DMS 273 (cell line): ENCODE measurements around the gene NEK7.
"Not testable (repeated sequence)": the region's sequence is repeated elsewhere in the genome, so short reads cannot be mapped to it uniquely, and the experiment has no call there.

Experiments used
- DNase-seq: peaks from one replicate; lab custom pipeline; 2025; ENCODE audit not compliant: unreplicated experiment; lab: John Stamatoyannopoulos, UW

NEK7 gene

GRCh38 chr1:198280080-198280479, 123.3 kb downstream of the NEK7 start:
- no peak for DNase-seq

- DNase-seq, result no peak
These were observed 125.1 kb downstream of the NEK7 start for GRCh38 chr1:198281911-198282310.

- DNase-seq, result no peak
These were observed 126.4 kb downstream of the NEK7 start for GRCh38 chr1:198283222-198283621.

- DNase-seq, result no peak
These were observed 131.1 kb downstream of the NEK7 start for GRCh38 chr1:198287916-198288315.

- DNase-seq, result no peak
These were observed 133.4 kb downstream of the NEK7 start for GRCh38 chr1:198290089-198290683.

- no peak for DNase-seq
These were observed 134.2 kb downstream of the NEK7 start for GRCh38 chr1:198291036-198291435.

- no peak for DNase-seq
These were observed 135.1 kb downstream of the NEK7 start for GRCh38 chr1:198291924-198292323.

- DNase-seq, result no peak
These were observed 138.4 kb downstream of the NEK7 start for GRCh38 chr1:198295225-198295624.

GRCh38 chr1:198295971-198296370, 139.2 kb downstream of the NEK7 start:
- DNase-seq, result no peak

- no peak for DNase-seq
These were observed 140.5 kb downstream of the NEK7 start for GRCh38 chr1:198297281-198297680.

GRCh38 chr1:198298640-198299039, 141.8 kb downstream of the NEK7 start:
- no peak for DNase-seq

- no peak for DNase-seq
These were observed 143.7 kb downstream of the NEK7 start for GRCh38 chr1:198300451-198300850.

- DNase-seq, result no peak
These were observed 147.6 kb downstream of the NEK7 start for GRCh38 chr1:198304431-198304830.

GRCh38 chr1:198314817-198315216, 158.0 kb downstream of the NEK7 start:
- DNase-seq, result not testable (repeated sequence)

GRCh38 chr1:198315331-198315730, 158.5 kb downstream of the NEK7 start:
- not testable (repeated sequence) for DNase-seq

- DNase-seq, result no peak
These were observed 159.8 kb downstream of the NEK7 start for GRCh38 chr1:198316546-198317100.

GRCh38 chr1:198318085-198318484, 161.3 kb downstream of the NEK7 start:
- no peak for DNase-seq

- no peak for DNase-seq
These were observed 164.0 kb downstream of the NEK7 start for GRCh38 chr1:198320759-198321158.

- DNase-seq, result no peak
These were observed 169.4 kb downstream of the NEK7 start for GRCh38 chr1:198326232-198326631.

- DNase-seq, result no peak
These were observed 170.1 kb downstream of the NEK7 start for GRCh38 chr1:198326915-198327314.

- no peak for DNase-seq
These were observed 171.7 kb downstream of the NEK7 start for GRCh38 chr1:198328458-198329032.

GRCh38 chr1:198330982-198331615, 174.3 kb downstream of the NEK7 start:
- no peak for DNase-seq
